ENCODE data around the gene NTMT2.
"Not testable (repeated sequence)": the region's sequence is repeated elsewhere in the genome, so short reads cannot be mapped to it uniquely, and the experiment has no call there.

GRCh38 chr1:170113140-170113539 is 32.6 kb upstream of the NTMT2 start:
- TF ChIP-seq SMC3 (conservative IDR thresholded peaks at IDR 0.05; ENCODE audit: poor library complexity); CTCF (IDR thresholded peaks at IDR 0.05; ENCODE audit: poor library complexity, severe bottlenecking); POLR2AphosphoS5 (IDR thresholded peaks at IDR 0.05); EP300 (conservative IDR thresholded peaks at IDR 0.05; ENCODE audit: poor library complexity, severe bottlenecking): not testable (repeated sequence)
